ENCODE results near the gene KBTBD2. TPM values are rescaled to one million over a fixed set of nuclear protein-coding genes. Genes with fewer than 3 reads are reported as not detected.

The KBTBD2 gene
- total RNA-seq, 4 donors from 2014 or later: 22.2 to 43.7 (median 28.4) TPM

DNA sequence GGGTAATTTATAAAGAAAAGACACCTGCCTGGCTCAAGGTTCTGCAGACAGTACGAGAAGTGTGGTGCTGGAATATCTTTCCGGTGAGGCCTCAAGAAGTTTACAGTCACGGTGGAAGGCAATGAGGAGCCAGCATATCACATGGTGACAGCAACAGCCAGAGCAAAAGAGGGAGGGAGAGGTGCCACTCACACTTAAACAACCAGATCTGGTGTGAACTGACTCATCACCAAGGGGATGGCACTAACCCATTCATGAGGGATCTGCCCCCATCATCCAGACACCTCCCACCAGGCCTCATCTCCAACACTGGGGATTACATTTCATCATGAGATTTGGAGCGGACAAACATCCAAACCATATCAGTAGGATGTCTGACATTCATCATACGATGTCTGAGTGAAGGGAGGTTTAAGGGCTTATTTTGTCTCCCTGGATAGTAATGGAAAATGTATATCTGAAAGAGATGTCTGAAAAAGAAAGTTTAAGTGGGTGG lies 23.5 kb upstream of the KBTBD2 start:
- peaks cover 0 to 37% (median 0%) of the 10 kb centered on the region in 3 donors for H3K36me3 ChIP-seq
- H3K27ac ChIP-seq: no peak overlapping the region
- no peaks in the 10 kb centered on the region for H3K9me3 ChIP-seq
- H3K4me3 ChIP-seq: no peak overlapping the region
- no peaks in the 10 kb centered on the region for H3K27me3 ChIP-seq
- no peak for DNase-seq
- no peak for TF ChIP-seq POLR2A (IDR thresholded peaks at IDR 0.05)
- TF ChIP-seq, protein P1, sequence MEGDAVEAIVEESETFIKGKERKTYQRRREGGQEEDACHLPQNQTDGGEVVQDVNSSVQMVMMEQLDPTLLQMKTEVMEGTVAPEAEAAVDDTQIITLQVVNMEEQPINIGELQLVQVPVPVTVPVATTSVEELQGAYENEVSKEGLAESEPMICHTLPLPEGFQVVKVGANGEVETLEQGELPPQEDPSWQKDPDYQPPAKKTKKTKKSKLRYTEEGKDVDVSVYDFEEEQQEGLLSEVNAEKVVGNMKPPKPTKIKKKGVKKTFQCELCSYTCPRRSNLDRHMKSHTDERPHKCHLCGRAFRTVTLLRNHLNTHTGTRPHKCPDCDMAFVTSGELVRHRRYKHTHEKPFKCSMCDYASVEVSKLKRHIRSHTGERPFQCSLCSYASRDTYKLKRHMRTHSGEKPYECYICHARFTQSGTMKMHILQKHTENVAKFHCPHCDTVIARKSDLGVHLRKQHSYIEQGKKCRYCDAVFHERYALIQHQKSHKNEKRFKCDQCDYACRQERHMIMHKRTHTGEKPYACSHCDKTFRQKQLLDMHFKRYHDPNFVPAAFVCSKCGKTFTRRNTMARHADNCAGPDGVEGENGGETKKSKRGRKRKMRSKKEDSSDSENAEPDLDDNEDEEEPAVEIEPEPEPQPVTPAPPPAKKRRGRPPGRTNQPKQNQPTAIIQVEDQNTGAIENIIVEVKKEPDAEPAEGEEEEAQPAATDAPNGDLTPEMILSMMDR (IDR thresholded peaks at IDR 0.05): no peak
- H3K4me1 ChIP-seq: no peaks in the 10 kb centered on the region

DNA sequence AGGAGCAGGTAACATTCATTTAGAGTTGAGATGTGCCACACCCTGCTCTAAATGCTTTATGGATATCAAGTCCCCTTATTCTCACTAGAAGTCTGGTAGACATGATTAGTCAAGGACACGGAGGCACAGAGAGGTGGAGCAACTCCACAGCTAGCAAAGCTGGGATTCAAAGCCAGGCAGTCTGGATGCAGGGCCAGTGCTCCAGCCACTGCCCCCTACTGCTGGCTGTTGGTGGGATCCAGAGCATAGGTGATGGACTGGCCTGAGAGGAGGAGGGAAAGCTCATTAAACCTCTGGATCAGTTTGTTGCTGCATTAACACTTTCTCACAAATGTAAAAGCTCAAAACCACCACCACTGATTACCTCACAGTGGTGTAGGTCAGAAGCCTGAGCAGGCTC lies 22.6 kb upstream of the KBTBD2 start:
- H3K27me3 ChIP-seq: no peaks in the 10 kb centered on the region
- no peak overlapping the region for H3K4me3 ChIP-seq
- no peak for DNase-seq
- H3K9me3 ChIP-seq: no peaks in the 10 kb centered on the region
- no peak overlapping the region for H3K27ac ChIP-seq
- TF ChIP-seq, protein P1 (IDR thresholded peaks at IDR 0.05): no peak
- no peak for TF ChIP-seq POLR2A (IDR thresholded peaks at IDR 0.05)
- no peaks in the 10 kb centered on the region for H3K4me1 ChIP-seq
- peaks cover 0 to 32% (median 0%) of the 10 kb centered on the region in 3 donors for H3K36me3 ChIP-seq

DNA sequence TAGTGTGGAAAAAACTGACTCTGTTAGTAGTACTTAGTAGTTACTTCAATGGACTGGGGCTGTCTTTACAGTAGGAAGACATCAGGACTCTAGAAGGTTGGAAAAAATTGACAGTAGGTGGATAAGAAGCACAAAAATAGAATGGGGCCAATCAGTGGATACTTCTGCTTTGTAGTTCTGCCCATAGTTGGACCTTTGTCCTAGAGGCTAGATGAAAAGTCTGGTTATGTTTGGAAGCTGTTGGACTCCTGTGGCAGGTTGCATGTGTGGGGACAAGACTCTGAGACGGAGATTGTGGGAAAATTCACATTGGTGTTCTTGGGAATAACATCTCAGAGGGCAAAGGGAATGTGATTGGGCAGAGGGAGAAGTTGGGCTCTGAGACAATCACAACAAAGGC lies 18.6 kb upstream of the KBTBD2 start:
- TF ChIP-seq POLR2A (IDR thresholded peaks at IDR 0.05): no peak
- TF ChIP-seq, protein P1 (IDR thresholded peaks at IDR 0.05): no peak
- no peaks in the 10 kb centered on the region for H3K4me1 ChIP-seq
- no peaks in the 10 kb centered on the region for H3K27me3 ChIP-seq

DNA sequence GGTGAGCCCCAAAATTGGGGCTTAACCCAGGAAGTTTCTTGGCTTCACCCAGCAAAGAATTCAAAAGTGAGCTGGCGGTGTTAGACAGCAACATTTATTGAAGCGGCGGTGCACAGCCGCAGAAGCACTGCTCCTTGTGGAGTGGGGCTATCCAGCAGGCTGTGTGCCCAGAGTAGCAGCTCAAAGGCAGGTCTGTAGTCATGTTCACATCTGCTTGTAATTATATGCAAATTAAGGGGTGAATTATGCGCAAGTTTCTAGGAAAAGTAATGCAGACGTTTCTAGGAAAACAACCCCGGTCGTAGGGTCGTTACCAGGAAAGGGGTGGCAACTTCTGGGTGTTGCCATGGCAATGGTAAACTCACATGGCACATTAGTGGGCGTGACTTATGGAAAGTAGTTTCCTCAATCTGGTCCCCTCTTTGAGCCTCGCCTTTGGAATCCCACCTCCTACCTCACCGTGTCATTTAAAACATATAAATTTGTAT lies 13.7 kb upstream of the KBTBD2 start:
- Histone ChIP-seq H3K27ac (no peak overlapping the region), H3K9me3 (no peaks in the 10 kb centered on the region), H3K4me3 (peak overlapping the region in 2 of 4 donors; percentile 5 to 17), H3K36me3 (no peaks in the 10 kb centered on the region), H3K4me1 (no peaks in the 10 kb centered on the region), H3K27me3 (no peaks in the 10 kb centered on the region)
- TF ChIP-seq POLR2A (IDR thresholded peaks at IDR 0.05): no peak
- TF ChIP-seq, protein P1 (IDR thresholded peaks at IDR 0.05): peak in 1 of 6 experiments; percentile 6
- peak in 2 of 3 donors; percentile 57 to 59 for DNase-seq

More for the DNA sequence above, 18.6 kb upstream of the KBTBD2 start:
- Histone ChIP-seq H3K9me3 (no peaks in the 10 kb centered on the region), H3K36me3 (no peaks in the 10 kb centered on the region), H3K4me3 (no peak overlapping the region), H3K27ac (no peak overlapping the region)
- no peak for DNase-seq

DNA sequence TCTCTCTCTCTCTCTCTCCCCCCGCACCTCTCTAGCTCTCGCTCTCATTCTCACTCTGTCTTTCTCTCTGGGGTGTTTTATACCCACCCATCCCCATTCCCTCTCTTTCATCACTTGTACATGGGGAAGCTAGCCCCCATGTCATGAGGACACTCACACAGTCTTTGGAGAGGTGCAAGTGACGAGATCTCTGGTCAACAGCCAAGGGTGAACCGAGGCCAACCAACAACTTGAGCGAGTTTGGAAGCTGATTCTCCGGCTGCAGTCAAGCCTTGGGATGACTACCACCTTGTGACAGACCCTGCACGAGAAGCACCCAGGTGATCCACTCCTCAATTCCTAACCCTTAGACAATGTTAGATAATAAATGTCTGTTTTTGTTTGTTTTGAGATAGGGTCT lies 10.1 kb upstream of the KBTBD2 start:
- Histone ChIP-seq H3K9me3 (no peaks in the 10 kb centered on the region), H3K27ac (no peak overlapping the region), H3K36me3 (no peaks in the 10 kb centered on the region), H3K4me3 (no peak overlapping the region), H3K4me1 (no peaks in the 10 kb centered on the region), H3K27me3 (no peaks in the 10 kb centered on the region)
- TF ChIP-seq, protein P1 (IDR thresholded peaks at IDR 0.05): no peak
- no peak for TF ChIP-seq POLR2A (IDR thresholded peaks at IDR 0.05)
- no peak for DNase-seq
